ENCODE measurements around the gene RAP1GDS1. TPM values are rescaled to one million over a fixed set of nuclear protein-coding genes. Genes with fewer than 3 reads are reported as not detected.
"Not testable (repeated sequence)": the region's sequence is repeated elsewhere in the genome, so short reads cannot be mapped to it uniquely, and the experiment has no call there.

RAP1GDS1 gene
- total RNA-seq, 4 donors from 2014 or later = 29.8 to 52.2 (median 34.7) TPM

DNA sequence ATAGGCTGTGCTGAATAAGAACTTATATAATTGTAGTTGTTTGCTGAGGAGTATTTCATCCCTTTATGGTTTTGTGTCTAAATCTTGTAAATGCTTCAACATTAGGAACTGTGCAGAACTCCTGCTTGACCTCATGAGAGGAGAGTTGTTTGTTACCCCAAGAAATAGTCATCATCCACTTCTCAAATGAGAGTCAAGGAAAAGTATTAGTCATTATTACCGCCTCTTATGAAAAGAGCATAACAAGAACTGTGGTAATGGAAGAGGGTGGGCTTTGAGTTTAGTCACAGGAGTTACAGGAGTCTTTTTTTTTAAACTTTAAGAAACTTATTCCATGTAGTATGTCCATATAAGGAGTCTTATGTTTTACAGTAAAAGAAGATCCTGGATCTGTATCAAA lies 132.9 kb downstream of the RAP1GDS1 start:
- 100% methylated on average over 1 of the region's 1 CpG for WGBS
- Histone ChIP-seq H3K27ac (replicated peaks in 1 of 4) (no peak overlapping the region), H3K36me3 (peaks cover 0 to 12% (median 6%) of the 10 kb centered on the region in 4 donors), H3K9me3 (no peaks in the 10 kb centered on the region), H3K27me3 (no peaks in the 10 kb centered on the region), H3K4me3 (no peak overlapping the region), H3K4me1 (no peaks in the 10 kb centered on the region)
- DNase-seq (ENCODE audit: extremely low spot score) = no peak
- TF ChIP-seq POLR2AphosphoS5 (IDR thresholded peaks at IDR 0.05) (no peak), EP300 (IDR thresholded peaks at IDR 0.05) (no peak), POLR2A (IDR thresholded peaks at IDR 0.05; ENCODE audit: low read depth) (no peak), CTCF (IDR thresholded peaks at IDR 0.05) (no peak)
- intact Hi-C loops (cut with DNase I) = no loop called here

DNA sequence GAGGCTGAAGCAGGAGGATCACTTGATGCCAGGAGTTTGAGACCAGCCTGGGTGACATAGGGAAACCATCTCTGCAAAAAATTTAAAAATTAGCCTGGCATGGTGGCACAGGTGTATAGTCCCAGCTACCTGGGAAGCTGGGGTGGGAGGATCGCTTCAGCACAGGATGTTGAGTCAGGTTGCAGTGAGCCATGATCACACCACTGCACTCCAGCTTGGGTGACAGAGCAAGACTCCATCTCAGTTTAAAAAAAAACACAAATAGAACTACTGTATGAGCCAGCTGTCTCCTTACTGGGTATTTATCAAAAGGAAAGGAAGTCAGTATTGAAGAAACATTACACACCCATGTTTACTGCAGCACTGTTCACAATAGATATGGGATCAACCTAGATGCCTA lies 138.7 kb downstream of the RAP1GDS1 start:
- intact Hi-C loops (cut with DNase I) = no loop called here
- no peaks in the 10 kb centered on the region for H3K36me3 ChIP-seq
- H3K27ac ChIP-seq (replicated peaks in 1 of 4) = no peak overlapping the region
- TF ChIP-seq POLR2AphosphoS5 (IDR thresholded peaks at IDR 0.05) = no peak
- no peak for TF ChIP-seq CTCF (IDR thresholded peaks at IDR 0.05)
- TF ChIP-seq POLR2A (IDR thresholded peaks at IDR 0.05; ENCODE audit: low read depth) = no peak
- no peak for TF ChIP-seq EP300 (IDR thresholded peaks at IDR 0.05)
- DNase-seq (ENCODE audit: extremely low spot score) = no peak
- H3K9me3 ChIP-seq = no peaks in the 10 kb centered on the region
- H3K27me3 ChIP-seq = no peaks in the 10 kb centered on the region
- H3K4me3 ChIP-seq = no peak overlapping the region
- WGBS = 100% methylated on average over 1 of the region's 1 CpG
- no peaks in the 10 kb centered on the region for H3K4me1 ChIP-seq

- TF ChIP-seq POLR2A (IDR thresholded peaks at IDR 0.05; ENCODE audit: low read depth) (no peak), EP300 (IDR thresholded peaks at IDR 0.05) (no peak), CTCF (IDR thresholded peaks at IDR 0.05) (no peak), POLR2AphosphoS5 (IDR thresholded peaks at IDR 0.05) (no peak)
- 93% methylated on average over 2 of the region's 2 CpGs for WGBS
- Histone ChIP-seq H3K4me3 (no peak overlapping the region), H3K27ac (replicated peaks in 1 of 4) (no peak overlapping the region), H3K36me3 (peaks cover 0 to 10% (median 0%) of the 10 kb centered on the region in 4 donors), H3K27me3 (no peaks in the 10 kb centered on the region), H3K9me3 (no peaks in the 10 kb centered on the region), H3K4me1 (no peaks in the 10 kb centered on the region)
- no peak for DNase-seq (ENCODE audit: extremely low spot score)
- intact Hi-C loops (cut with DNase I) = no loop called here
Observed at GRCh38 chr4:98406819-98407218, 145.6 kb downstream of the RAP1GDS1 start.

DNA sequence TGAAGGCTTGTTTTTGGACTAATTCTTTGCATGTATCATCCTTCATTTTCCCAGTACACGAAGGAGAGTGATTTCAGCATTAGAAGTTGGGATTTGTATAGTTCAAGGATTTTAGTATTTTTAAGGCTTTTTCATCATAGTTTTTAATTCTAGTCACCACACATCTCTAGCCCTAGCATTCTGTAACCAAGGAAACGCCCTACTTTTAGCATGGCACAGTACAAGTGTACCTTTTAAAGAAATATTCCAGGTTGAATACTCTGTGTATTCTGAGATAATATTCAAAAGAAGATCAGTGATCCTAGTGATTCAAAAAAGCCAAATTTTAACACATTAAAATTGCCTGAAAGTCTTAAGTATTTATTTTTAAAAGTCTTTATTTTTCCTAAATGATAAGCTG lies 150.5 kb downstream of the RAP1GDS1 start:
- intact Hi-C loops (cut with DNase I) = no loop called here
- Histone ChIP-seq H3K36me3 (peaks cover 0 to 20% (median 0%) of the 10 kb centered on the region in 4 donors), H3K27ac (replicated peaks in 1 of 4) (no peak overlapping the region), H3K4me1 (no peaks in the 10 kb centered on the region), H3K27me3 (no peaks in the 10 kb centered on the region), H3K9me3 (peaks cover 0 to 10% (median 4%) of the 10 kb centered on the region in 4 donors), H3K4me3 (no peak overlapping the region)
- whole genome bisulfite sequencing = 94% methylated on average over 2 of the region's 2 CpGs
- no peak for DNase-seq (ENCODE audit: extremely low spot score)
- TF ChIP-seq CTCF (IDR thresholded peaks at IDR 0.05) (no peak), EP300 (IDR thresholded peaks at IDR 0.05) (no peak), POLR2AphosphoS5 (IDR thresholded peaks at IDR 0.05) (no peak), POLR2A (IDR thresholded peaks at IDR 0.05; ENCODE audit: low read depth) (no peak)

DNA sequence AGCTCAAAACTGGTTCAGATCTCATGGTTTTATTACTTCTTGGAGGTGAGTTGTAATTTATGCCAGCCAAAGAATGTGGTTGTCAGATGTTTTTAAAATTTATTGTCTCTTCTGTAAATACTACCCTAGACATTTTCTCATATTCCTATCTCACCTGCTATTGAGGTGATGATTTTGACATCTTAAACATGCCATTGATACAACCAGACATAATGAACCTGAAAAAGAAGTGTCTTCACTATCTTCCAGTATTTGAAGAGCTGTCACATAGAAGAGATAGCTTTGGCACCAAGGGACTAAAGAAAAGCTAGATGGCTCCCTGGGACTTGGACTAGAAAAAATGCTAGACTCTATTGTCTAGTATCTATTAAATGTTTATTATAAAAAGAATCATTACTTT lies 155.7 kb downstream of the RAP1GDS1 start:
- intact Hi-C loops (cut with DNase I) = no loop called here
- Histone ChIP-seq H3K27ac (replicated peaks in 1 of 4) (no peak overlapping the region), H3K4me1 (no peaks in the 10 kb centered on the region), H3K9me3 (peaks cover 0 to 10% (median 4%) of the 10 kb centered on the region in 4 donors), H3K27me3 (no peaks in the 10 kb centered on the region), H3K4me3 (no peak overlapping the region), H3K36me3 (peaks cover 11 to 38% (median 26%) of the 10 kb centered on the region in 4 donors)
- TF ChIP-seq EP300 (IDR thresholded peaks at IDR 0.05) (no peak), POLR2AphosphoS5 (IDR thresholded peaks at IDR 0.05) (no peak), POLR2A (IDR thresholded peaks at IDR 0.05; ENCODE audit: low read depth) (no peak), CTCF (IDR thresholded peaks at IDR 0.05) (no peak)
- no peak for DNase-seq (ENCODE audit: extremely low spot score)

- 90% methylated on average over 3 of the region's 3 CpGs for WGBS
- H3K36me3 ChIP-seq = peaks cover 20 to 67% (median 43%) of the 10 kb centered on the region in 4 donors
- H3K9me3 ChIP-seq; H3K27ac ChIP-seq (replicated peaks in 1 of 4); DNase-seq (ENCODE audit: extremely low spot score); H3K4me1 ChIP-seq; H3K4me3 ChIP-seq; H3K27me3 ChIP-seq; intact Hi-C loops (cut with DNase I): not testable (repeated sequence)
Observed at GRCh38 chr4:98420151-98420550, 159.0 kb downstream of the RAP1GDS1 start.

Data from esophagus muscularis mucosa (tissue), 4 donors.